Ishikawa (cell line): ENCODE measurements around the gene RNASE8.

ENCODE experiments used
- CEBPB ChIP-seq: IDR thresholded peaks from 2 replicates; pipeline ENCODE4 v1.6.1; 2012
- CREB1 ChIP-seq: IDR thresholded peaks from 2 replicates; pipeline ENCODE4 v1.6.1; 2012; ENCODE audit warnings: low read depth
- EGR1 ChIP-seq: IDR thresholded peaks from 2 replicates; pipeline ENCODE4 v1.6.1; 2012
- EP300 ChIP-seq: IDR thresholded peaks from 2 replicates; pipeline ENCODE4 v1.6.1; 2012; ENCODE audit warnings: borderline replicate concordance
- FOXM1 ChIP-seq: IDR thresholded peaks from 2 replicates; pipeline ENCODE4 v1.6.1; 2012; ENCODE audit warnings: low read depth, borderline replicate concordance
- RAD21 ChIP-seq: IDR thresholded peaks from 2 replicates; pipeline ENCODE4 v1.6.1; 2012; ENCODE audit warnings: low read depth
- TAF1 ChIP-seq: IDR thresholded peaks from 2 replicates; pipeline ENCODE4 v1.6.1; 2012; ENCODE audit warnings: low read depth, mild to moderate bottlenecking
- TCF12 ChIP-seq: IDR thresholded peaks from 2 replicates; pipeline ENCODE4 v1.6.1; 2012; ENCODE audit warnings: low read depth
- TEAD4 ChIP-seq: IDR thresholded peaks from 2 replicates; pipeline ENCODE4 v1.6.1; 2012
- TF ChIP-seq, protein P1 (sequence below): IDR thresholded peaks from 2 replicates; pipeline ENCODE4 v1.6.1; 2012
- TF ChIP-seq, protein P2 (sequence below): IDR thresholded peaks from 2 replicates; pipeline ENCODE4 v1.6.1; 2012; ENCODE audit warnings: low read depth, mild to moderate bottlenecking
- TF ChIP-seq, protein P3 (sequence below): IDR thresholded peaks from 2 replicates; pipeline ENCODE4 v1.6.1; 2012

DNA sequence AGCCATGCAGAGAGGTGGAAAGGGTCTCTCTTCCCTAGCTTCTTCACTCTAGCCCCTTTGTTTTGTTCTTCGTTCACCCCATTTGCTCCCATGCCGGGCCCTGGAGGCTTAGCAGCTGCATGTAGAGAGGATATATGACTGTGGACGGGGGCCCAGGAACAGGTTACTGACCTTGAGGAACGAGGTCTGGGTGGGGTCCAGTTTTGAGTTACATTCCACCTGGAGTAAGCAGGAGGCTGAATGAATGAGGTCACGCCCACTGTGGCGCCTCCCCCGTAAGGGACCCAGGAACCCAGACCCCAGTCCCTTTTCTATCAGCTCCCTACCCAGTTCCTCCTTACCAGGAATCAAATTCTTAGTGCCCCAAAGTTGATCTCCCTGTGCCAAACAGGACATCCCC lies 39.3 kb upstream of the RNASE8 start:
- TF ChIP-seq, protein P1, sequence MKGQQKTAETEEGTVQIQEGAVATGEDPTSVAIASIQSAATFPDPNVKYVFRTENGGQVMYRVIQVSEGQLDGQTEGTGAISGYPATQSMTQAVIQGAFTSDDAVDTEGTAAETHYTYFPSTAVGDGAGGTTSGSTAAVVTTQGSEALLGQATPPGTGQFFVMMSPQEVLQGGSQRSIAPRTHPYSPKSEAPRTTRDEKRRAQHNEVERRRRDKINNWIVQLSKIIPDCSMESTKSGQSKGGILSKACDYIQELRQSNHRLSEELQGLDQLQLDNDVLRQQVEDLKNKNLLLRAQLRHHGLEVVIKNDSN = no peak
- TF ChIP-seq, protein P2, sequence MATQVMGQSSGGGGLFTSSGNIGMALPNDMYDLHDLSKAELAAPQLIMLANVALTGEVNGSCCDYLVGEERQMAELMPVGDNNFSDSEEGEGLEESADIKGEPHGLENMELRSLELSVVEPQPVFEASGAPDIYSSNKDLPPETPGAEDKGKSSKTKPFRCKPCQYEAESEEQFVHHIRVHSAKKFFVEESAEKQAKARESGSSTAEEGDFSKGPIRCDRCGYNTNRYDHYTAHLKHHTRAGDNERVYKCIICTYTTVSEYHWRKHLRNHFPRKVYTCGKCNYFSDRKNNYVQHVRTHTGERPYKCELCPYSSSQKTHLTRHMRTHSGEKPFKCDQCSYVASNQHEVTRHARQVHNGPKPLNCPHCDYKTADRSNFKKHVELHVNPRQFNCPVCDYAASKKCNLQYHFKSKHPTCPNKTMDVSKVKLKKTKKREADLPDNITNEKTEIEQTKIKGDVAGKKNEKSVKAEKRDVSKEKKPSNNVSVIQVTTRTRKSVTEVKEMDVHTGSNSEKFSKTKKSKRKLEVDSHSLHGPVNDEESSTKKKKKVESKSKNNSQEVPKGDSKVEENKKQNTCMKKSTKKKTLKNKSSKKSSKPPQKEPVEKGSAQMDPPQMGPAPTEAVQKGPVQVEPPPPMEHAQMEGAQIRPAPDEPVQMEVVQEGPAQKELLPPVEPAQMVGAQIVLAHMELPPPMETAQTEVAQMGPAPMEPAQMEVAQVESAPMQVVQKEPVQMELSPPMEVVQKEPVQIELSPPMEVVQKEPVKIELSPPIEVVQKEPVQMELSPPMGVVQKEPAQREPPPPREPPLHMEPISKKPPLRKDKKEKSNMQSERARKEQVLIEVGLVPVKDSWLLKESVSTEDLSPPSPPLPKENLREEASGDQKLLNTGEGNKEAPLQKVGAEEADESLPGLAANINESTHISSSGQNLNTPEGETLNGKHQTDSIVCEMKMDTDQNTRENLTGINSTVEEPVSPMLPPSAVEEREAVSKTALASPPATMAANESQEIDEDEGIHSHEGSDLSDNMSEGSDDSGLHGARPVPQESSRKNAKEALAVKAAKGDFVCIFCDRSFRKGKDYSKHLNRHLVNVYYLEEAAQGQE = no peak
- TF ChIP-seq TAF1 = no peak
- TF ChIP-seq TCF12 = no peak
- no peak for TF ChIP-seq CEBPB
- TF ChIP-seq, protein P3, sequence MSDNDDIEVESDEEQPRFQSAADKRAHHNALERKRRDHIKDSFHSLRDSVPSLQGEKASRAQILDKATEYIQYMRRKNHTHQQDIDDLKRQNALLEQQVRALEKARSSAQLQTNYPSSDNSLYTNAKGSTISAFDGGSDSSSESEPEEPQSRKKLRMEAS = no peak
- no peak for TF ChIP-seq CREB1
- TF ChIP-seq EGR1 = no peak
- TF ChIP-seq FOXM1 = no peak
- TF ChIP-seq EP300 = no peak
- no peak for TF ChIP-seq RAD21
- TF ChIP-seq TEAD4 = no peak
